ENCODE results near the gene SETX.

The SETX gene

DNA sequence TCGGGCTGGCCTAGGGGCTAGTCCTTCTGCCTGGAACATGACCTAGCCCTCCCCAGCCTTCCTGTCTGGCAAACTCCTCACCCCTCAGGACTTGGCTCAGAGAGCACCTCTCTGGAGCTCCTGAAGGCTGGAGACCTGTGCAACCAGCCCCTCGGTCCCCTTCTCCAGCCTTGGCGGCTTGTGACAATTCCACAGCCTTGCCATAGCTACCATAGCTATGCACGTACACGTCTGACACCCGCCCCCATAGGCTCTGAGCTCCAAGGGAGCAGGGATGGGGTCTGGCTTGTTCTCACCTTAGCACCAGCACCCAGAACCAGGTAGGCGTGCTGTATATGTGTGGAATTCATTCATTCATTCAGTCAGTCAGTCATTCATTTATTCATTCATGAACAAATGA lies 143.2 kb downstream of the SETX start:
- no peak for DNase-seq
